OCI-LY7 (cell line): ENCODE results near the gene SMARCC1. TPM values are rescaled to one million over a fixed set of nuclear protein-coding genes. Genes with fewer than 3 reads are reported as not detected.

Experiments used
- BruUV-seq: library from RNA; stranded (reverse); fragments of 400-500 nt; replicated peaks from 2 replicates; lab custom pipeline; 2021; lab: Mats Ljungman, UMichigan
- CTCF ChIA-PET: fragments of 300-600 bp; sonication (Branson Sonifier 250); formaldehyde crosslinking; loops from one replicate; lab custom pipeline; 2022; ENCODE audit warnings: antibody characterized with exemption; ENCODE audit not compliant: unreplicated experiment; lab: Charles Lee
- POLR2A ChIA-PET: fragments of 300-600 bp; sonication (Branson Sonifier 250); formaldehyde crosslinking; loops from one replicate; lab custom pipeline; 2022; ENCODE audit warnings: antibody characterized with exemption; lab: Charles Lee
- DNase-seq: peaks from one replicate; pipeline ENCODE4 v3.0.0-alpha.2; 2015; ENCODE audit warnings: low spot score
- H2AFZ ChIP-seq: fragments of 200-600 bp; sonication (generic), shearing (Covaris generic); 2 replicates; pipeline ENCODE4 v1.6.1; 2014; ENCODE audit warnings: mild to moderate bottlenecking, antibody characterized with exemption, low read length, moderate library complexity
- H3K27ac ChIP-seq: fragments of 200-600 bp; sonication (generic); 2 replicates; pipeline ENCODE4 v1.5.1; 2014; ENCODE audit warnings: mixed run types, low read depth, mild to moderate bottlenecking, moderate library complexity, low read length, inconsistent platforms; ENCODE audit not compliant: poor library complexity, severe bottlenecking
- H3K36me3 ChIP-seq: fragments of 200-600 bp; sonication (generic); 2 replicates; pipeline ENCODE4 v1.6.1; 2014; ENCODE audit warnings: mild to moderate bottlenecking, antibody characterized with exemption, low read length, moderate library complexity, mixed read lengths; ENCODE audit not compliant: insufficient read depth
- H3K4me1 ChIP-seq: fragments of 200-600 bp; sonication (generic); 2 replicates; pipeline ENCODE4 v1.5.1; 2014; ENCODE audit warnings: mild to moderate bottlenecking, low read length; ENCODE audit not compliant: insufficient read depth, poor library complexity, severe bottlenecking
- H3K4me2 ChIP-seq: fragments of 200-600 bp; sonication (generic); 2 replicates; pipeline ENCODE4 v1.6.1; 2014; ENCODE audit warnings: mild to moderate bottlenecking, low read length
- H3K4me3 ChIP-seq: fragments of 200-600 bp; sonication (generic); 2 replicates; pipeline ENCODE4 v1.5.1; 2014; ENCODE audit warnings: mild to moderate bottlenecking, low read depth, low read length; ENCODE audit not compliant: poor library complexity, severe bottlenecking
- H3K79me2 ChIP-seq: fragments of 200-600 bp; sonication (generic); 2 replicates; pipeline ENCODE4 v1.6.1; 2016; ENCODE audit warnings: low read depth, mild to moderate bottlenecking, low read length, moderate library complexity, mixed read lengths; ENCODE audit not compliant: insufficient read depth
- H3K9me2 ChIP-seq: fragments of 200-600 bp; sonication (generic); 2 replicates; pipeline ENCODE4 v1.6.1; 2016; ENCODE audit warnings: mild to moderate bottlenecking, low read length, mixed read lengths; ENCODE audit not compliant: insufficient read depth
- H3K9me3 ChIP-seq: fragments of 200-600 bp; sonication (generic); 2 replicates; pipeline ENCODE4 v1.6.1; 2014; ENCODE audit warnings: mild to moderate bottlenecking, mixed run types, low read length, mixed read lengths
- H4K20me1 ChIP-seq: fragments of 200-600 bp; sonication (generic); 2 replicates; pipeline ENCODE4 v1.6.1; 2014; ENCODE audit warnings: mild to moderate bottlenecking, antibody characterized with exemption, low read length, moderate library complexity, mixed read lengths; ENCODE audit not compliant: insufficient read depth
- CTCF ChIP-seq: fragments of 200-600 bp; sonication (generic); conservative IDR thresholded peaks from 2 replicates; pipeline ENCODE4 v1.5.1; 2014; ENCODE audit warnings: mild to moderate bottlenecking, antibody characterized with exemption, low read length, moderate library complexity, mixed read lengths
- EZH2phosphoT487 ChIP-seq: fragments of 200-600 bp; sonication (generic); IDR thresholded peaks from 2 replicates; pipeline ENCODE4 v1.6.1; 2018; ENCODE audit warnings: low read depth, borderline replicate concordance, mild to moderate bottlenecking, mixed run types, antibody characterized with exemption, low read length, moderate library complexity, mixed read lengths
- intact Hi-C: fragments of 100-400 bp; cut with micrococcal nuclease; formaldehyde crosslinking; loops from one replicate; pipeline ENCODE4 v1.10.0; 2022; ENCODE audit not compliant: unreplicated experiment
- total RNA-seq, 2 experiments: library from RNA; depleted of rRNA in 1 of 2; stranded (reverse); fragments of >200 nt in 1 of 2; shearing (Covaris generic) in 1 of 2; gene quantifications; 2 replicates each; pipeline ENCODE4 v1.2.3, GENCODE V29; 2014 to 2022

The SMARCC1 gene
- total RNA-seq, 2 experiments from 2014 or later: 83.2 to 176 TPM

GRCh38 chr3:47581422-47581821 lies 200.3 kb downstream of the SMARCC1 start:
- no peak for DNase-seq
- no peaks in the 10 kb centered on the region for H4K20me1 ChIP-seq

GRCh38 chr3:47580481-47580880 lies 201.2 kb downstream of the SMARCC1 start:
- no peaks in the 10 kb centered on the region for H3K9me3 ChIP-seq
- no peaks in the 10 kb centered on the region for H3K79me2 ChIP-seq
- no peak overlapping the region for H3K4me3 ChIP-seq
- peaks cover 6% of the 10 kb centered on the region for H3K4me1 ChIP-seq
- no peaks in the 10 kb centered on the region for H3K9me2 ChIP-seq
- no TSS peak for BruUV-seq
- H3K27ac ChIP-seq: no peak overlapping the region
- CTCF ChIA-PET: no interaction called here
- H3K4me2 ChIP-seq: no peak overlapping the region
- TF ChIP-seq CTCF: no peak
- POLR2A ChIA-PET: no interaction called here
- intact Hi-C loops: no loop called here
- DNase-seq: no peak
- H3K36me3 ChIP-seq: peaks cover 18% of the 10 kb centered on the region
- H2AFZ ChIP-seq: no peak overlapping the region
- H4K20me1 ChIP-seq: no peaks in the 10 kb centered on the region

More at GRCh38 chr3:47581422-47581821, 200.3 kb downstream of the SMARCC1 start:
- Histone ChIP-seq H2AFZ (no peak overlapping the region), H3K9me3 (no peaks in the 10 kb centered on the region), H3K79me2 (no peaks in the 10 kb centered on the region), H3K9me2 (no peaks in the 10 kb centered on the region), H3K27ac (no peak overlapping the region), H3K4me3 (no peak overlapping the region), H3K4me2 (no peak overlapping the region), H3K4me1 (peaks cover 6% of the 10 kb centered on the region), H3K36me3 (peaks cover 27% of the 10 kb centered on the region)
- ChIA-PET POLR2A (interaction anchor here (0.5 to 0.7 kb wide), 2 partner anchors 18 to 396 kb away, joined by 3 read pairs; no protein-coding TSS in a partner anchor), CTCF (no interaction called here)
- intact Hi-C loops: no loop called here
- TF ChIP-seq EZH2phosphoT487: no peak
- no peak for TF ChIP-seq CTCF
- no TSS peak for BruUV-seq

- Histone ChIP-seq H3K36me3 (peaks cover 12% of the 10 kb centered on the region), H3K9me3 (no peaks in the 10 kb centered on the region), H3K79me2 (no peaks in the 10 kb centered on the region), H3K27ac (no peak overlapping the region), H3K4me3 (no peak overlapping the region), H3K9me2 (no peaks in the 10 kb centered on the region), H3K4me1 (peaks cover 6% of the 10 kb centered on the region), H4K20me1 (no peaks in the 10 kb centered on the region), H3K4me2 (no peak overlapping the region), H2AFZ (no peak overlapping the region)
- no peak for DNase-seq
- POLR2A ChIA-PET: no interaction called here
- intact Hi-C loops: no loop called here
- TF ChIP-seq EZH2phosphoT487 (no peak), CTCF (no peak)
- CTCF ChIA-PET: no interaction called here
- no TSS peak for BruUV-seq
These were observed 201.8 kb downstream of the SMARCC1 start for GRCh38 chr3:47579875-47580274.
